IMR-90 (cell line): Measurements from ENCODE around the gene MAB21L4. TPM values are rescaled to one million over a fixed set of nuclear protein-coding genes. Genes with fewer than 3 reads are reported as not detected.
A peak's percentile ranks its signal among the peaks of the same experiment; 100 is the strongest.

Source experiments
- ATAC-seq: fragments of 200-7000 bp; cut with Tn5 transposase; 2 replicates; pipeline ENCODE4 v1.9.1; 2020; ENCODE audit warnings: low read depth, mild to moderate bottlenecking, moderate library complexity
- BruUV-seq: library from RNA; stranded (reverse); fragments of 400-500 nt; replicated peaks from 2 replicates; lab custom pipeline; 2021; lab: Mats Ljungman, UMichigan
- CTCF ChIA-PET: fragments of 300-600 bp; formaldehyde crosslinking; extraction: SDS; loops from one replicate; lab custom pipeline; 2021; ENCODE audit warnings: antibody characterized with exemption; lab: Yijun Ruan, JAX
- POLR2A ChIA-PET: fragments of 300-600 bp; sonication (Branson Sonifier 250); formaldehyde crosslinking; loops from one replicate; lab custom pipeline; 2022; ENCODE audit warnings: antibody characterized with exemption; ENCODE audit not compliant: unreplicated experiment; lab: Charles Lee
- DNase-seq: peaks from one replicate; pipeline ENCODE4 v3.0.0; 2013
- H2AFZ ChIP-seq: replicated peaks from 2 replicates; pipeline ENCODE3; 2013; ENCODE audit warnings: low read length, mild to moderate bottlenecking; ENCODE audit not compliant: poor library complexity
- H2AK5ac ChIP-seq: 2 replicates; pipeline ENCODE4 v1.6.1; 2013; ENCODE audit warnings: low read depth, low read length, inconsistent platforms
- H2AK9ac ChIP-seq: replicated peaks from 2 replicates; pipeline ENCODE3; 2013; ENCODE audit warnings: mild to moderate bottlenecking, low read depth, low read length, moderate library complexity; ENCODE audit not compliant: poor library complexity
- H2BK120ac ChIP-seq: 2 replicates; pipeline ENCODE4 v1.6.1; 2013; ENCODE audit warnings: low read depth, low read length, inconsistent platforms
- H2BK15ac ChIP-seq: 3 replicates; pipeline ENCODE4 v1.6.1; 2013; ENCODE audit warnings: low read depth, low read length, inconsistent platforms
- H2BK20ac ChIP-seq: 2 replicates; pipeline ENCODE4 v1.6.1; 2013; ENCODE audit warnings: low read depth, mild to moderate bottlenecking, inconsistent platforms, low read length, moderate library complexity
- H2BK5ac ChIP-seq: 2 replicates; pipeline ENCODE4 v1.6.1; 2013; ENCODE audit warnings: mild to moderate bottlenecking, low read depth, low read length, inconsistent platforms; ENCODE audit not compliant: poor library complexity, severe bottlenecking
- H3K14ac ChIP-seq: replicated peaks from 2 replicates; pipeline ENCODE4 v1.6.1; 2013; ENCODE audit warnings: low read depth, low read length, inconsistent platforms
- H3K18ac ChIP-seq: 2 replicates; pipeline ENCODE4 v1.6.1; 2013; ENCODE audit warnings: low read depth, low read length, control low read depth
- H3K23ac ChIP-seq: 2 replicates; pipeline ENCODE4 v1.6.1; 2013; ENCODE audit warnings: low read depth, low read length, inconsistent platforms
- H3K27ac ChIP-seq: 2 replicates; pipeline ENCODE4 v1.5.1; 2013; ENCODE audit warnings: mild to moderate bottlenecking, control low read depth, low read length; ENCODE audit not compliant: insufficient read depth
- H3K27me3 ChIP-seq: 2 replicates; pipeline ENCODE4 v1.6.1; 2013; ENCODE audit warnings: low read length; ENCODE audit not compliant: control insufficient read depth, insufficient read depth
- H3K36me3 ChIP-seq: 2 replicates; pipeline ENCODE4 v1.6.1; 2013; ENCODE audit warnings: low read length, mixed read lengths; ENCODE audit not compliant: control insufficient read depth, insufficient read depth
- H3K4ac ChIP-seq: 2 replicates; pipeline ENCODE4 v1.6.1; 2013; ENCODE audit warnings: low read depth, low read length, inconsistent platforms
- H3K4me1 ChIP-seq: 2 replicates; pipeline ENCODE4 v1.6.1; 2013; ENCODE audit warnings: low read length, mixed read lengths; ENCODE audit not compliant: control insufficient read depth, insufficient read depth
- H3K4me2 ChIP-seq: 2 replicates; pipeline ENCODE4 v1.6.1; 2013; ENCODE audit warnings: low read depth, mild to moderate bottlenecking, control low read depth, low read length, moderate library complexity
- H3K4me3 ChIP-seq: 2 replicates; pipeline ENCODE4 v1.5.1; 2013; ENCODE audit warnings: low read depth, mild to moderate bottlenecking, control low read depth, low read length, moderate library complexity; ENCODE audit not compliant: insufficient read depth
- H3K56ac ChIP-seq: 2 replicates; pipeline ENCODE4 v1.6.1; 2013; ENCODE audit warnings: low read length, inconsistent platforms; ENCODE audit not compliant: insufficient read depth; ENCODE audit errors: extremely low read depth
- H3K79me1 ChIP-seq, 2 experiments: 2 replicates each; pipeline ENCODE4 v1.6.1; 2013; ENCODE audit warnings: low read length in 2 of 2, inconsistent platforms in 1 of 2, low read depth in 1 of 2
- H3K9ac ChIP-seq: 2 replicates; pipeline ENCODE4 v1.6.1; 2013; ENCODE audit warnings: low read depth, low read length, control low read depth
- H3K9me1 ChIP-seq: 2 replicates; pipeline ENCODE4 v1.6.1; 2013; ENCODE audit warnings: low read length, inconsistent platforms; ENCODE audit not compliant: insufficient read depth
- H3K9me3 ChIP-seq: 2 replicates; pipeline ENCODE4 v1.6.1; 2013; ENCODE audit warnings: low read length; ENCODE audit not compliant: control insufficient read depth, insufficient read depth
- H4K20me1 ChIP-seq: 2 replicates; pipeline ENCODE4 v1.6.1; 2013; ENCODE audit warnings: low read length, inconsistent platforms; ENCODE audit not compliant: insufficient read depth
- H4K5ac ChIP-seq: 2 replicates; pipeline ENCODE4 v1.6.1; 2013; ENCODE audit warnings: mild to moderate bottlenecking, low read depth, low read length, control low read depth
- H4K8ac ChIP-seq, 2 experiments: 2 replicates each; pipeline ENCODE4 v1.6.1; 2013; ENCODE audit warnings: low read depth in 2 of 2, low read length in 2 of 2, control low read depth in 1 of 2, inconsistent platforms in 1 of 2
- H4K91ac ChIP-seq: 2 replicates; pipeline ENCODE4 v1.6.1; 2013; ENCODE audit warnings: low read depth, low read length, inconsistent platforms; ENCODE audit not compliant: insufficient read depth
- CEBPB ChIP-seq: IDR thresholded peaks from 2 replicates; pipeline ENCODE4 v1.6.1; 2012; ENCODE audit warnings: low read depth, low read length, improper control_type of control experiment
- CHD1 ChIP-seq: IDR thresholded peaks from 2 replicates; pipeline ENCODE4 v1.6.1; 2012; ENCODE audit warnings: low read depth, low read length, improper control_type of control experiment
- CTCF ChIP-seq: conservative IDR thresholded peaks from 2 replicates; pipeline ENCODE4 v1.5.1; 2012; ENCODE audit warnings: mild to moderate bottlenecking, low read depth, low read length, improper control_type of control experiment
- MAZ ChIP-seq: IDR thresholded peaks from 2 replicates; pipeline ENCODE4 v1.6.1; 2012; ENCODE audit warnings: low read depth, mild to moderate bottlenecking, low read length, improper control_type of control experiment, moderate library complexity, borderline replicate concordance
- MXI1 ChIP-seq: IDR thresholded peaks from 2 replicates; pipeline ENCODE4 v1.6.1; 2012; ENCODE audit warnings: low read depth, mild to moderate bottlenecking, low read length, moderate library complexity, borderline replicate concordance
- NFE2L2 ChIP-seq: fragments of 150-350 bp; IDR thresholded peaks from 2 replicates; pipeline ENCODE4 v1.6.1; 2016; ENCODE audit warnings: low read depth, mild to moderate bottlenecking, low read length
- POLR2A ChIP-seq: IDR thresholded peaks from 2 replicates; pipeline ENCODE4 v1.6.1; 2012; ENCODE audit warnings: mild to moderate bottlenecking, low read depth, low read length
- RAD21 ChIP-seq: IDR thresholded peaks from 2 replicates; pipeline ENCODE4 v1.6.1; 2012; ENCODE audit warnings: low read length, improper control_type of control experiment
- RFX5 ChIP-seq: IDR thresholded peaks from 2 replicates; pipeline ENCODE4 v1.8.0; 2012; ENCODE audit warnings: low read depth, mild to moderate bottlenecking, low read length, moderate library complexity
- SMC3 ChIP-seq: fragments of 150-350 bp; IDR thresholded peaks from 2 replicates; pipeline ENCODE4 v1.6.1; 2016; ENCODE audit warnings: low read depth, mild to moderate bottlenecking, antibody characterized with exemption, low read length, moderate library complexity
- WGBS, 2 experiments: methylation state at CpG; one replicate each; pipeline versions ENCODE4 v1.1.5 to v1.1.7; 2013; ENCODE audit warnings: missing lambda C conversion rate in 2 of 2; ENCODE audit not compliant: insufficient read length in 1 of 2; ENCODE audit errors: extremely low coverage in 2 of 2; 5-methylcytosine and 5-hydroxymethylcytosine counted together
- dilution Hi-C: fragments of 300-500 bp; cut with HindIII; formaldehyde crosslinking; loops from one replicate; pipeline ENCODE4 v1.14.3; 2018; ENCODE audit warnings: low sequenced_read_pairs; ENCODE audit not compliant: unreplicated experiment
- in situ Hi-C: fragments of 300-500 bp; cut with MboI; formaldehyde crosslinking; loops from 3 replicates; pipeline ENCODE4 v1.14.3; 2019; ENCODE audit warnings: low sequenced_read_pairs, inconsistent platforms, mixed read lengths
- intact Hi-C: fragments of 100-400 bp; cut with micrococcal nuclease; formaldehyde crosslinking; loops from 2 replicates; pipeline ENCODE4 v1.10.0; 2022
- polyA plus RNA-seq, 3 experiments: library from polyadenylated mRNA; depleted of rRNA; stranded (reverse); fragments of >200 nt; gene quantifications; 2 replicates each; pipeline ENCODE4 v1.2.3, GENCODE V29; 2012; ENCODE audit warnings: low replicate concordance in 1 of 3
- total RNA-seq: library from RNA; depleted of rRNA; stranded (reverse); fragments of >200 nt; gene quantifications from 2 replicates; pipeline ENCODE4 v1.2.3, GENCODE V29; 2012
- TF ChIP-seq, protein P1 (sequence below): fragments of 150-350 bp; IDR thresholded peaks from 2 replicates; pipeline ENCODE4 v1.6.1; 2017; ENCODE audit warnings: mild to moderate bottlenecking, antibody characterized with exemption, low read length, low read depth
- TF ChIP-seq, protein P2 (sequence below): fragments of 150-350 bp; IDR thresholded peaks from 2 replicates; pipeline ENCODE4 v1.6.1; 2016; ENCODE audit warnings: low read depth, mild to moderate bottlenecking, low read length, moderate library complexity, borderline replicate concordance

Gene MAB21L4
- total and polyA plus RNA-seq, 2 of the 4 experiments (the other 2 are of a cell fraction): not detected

DNA sequence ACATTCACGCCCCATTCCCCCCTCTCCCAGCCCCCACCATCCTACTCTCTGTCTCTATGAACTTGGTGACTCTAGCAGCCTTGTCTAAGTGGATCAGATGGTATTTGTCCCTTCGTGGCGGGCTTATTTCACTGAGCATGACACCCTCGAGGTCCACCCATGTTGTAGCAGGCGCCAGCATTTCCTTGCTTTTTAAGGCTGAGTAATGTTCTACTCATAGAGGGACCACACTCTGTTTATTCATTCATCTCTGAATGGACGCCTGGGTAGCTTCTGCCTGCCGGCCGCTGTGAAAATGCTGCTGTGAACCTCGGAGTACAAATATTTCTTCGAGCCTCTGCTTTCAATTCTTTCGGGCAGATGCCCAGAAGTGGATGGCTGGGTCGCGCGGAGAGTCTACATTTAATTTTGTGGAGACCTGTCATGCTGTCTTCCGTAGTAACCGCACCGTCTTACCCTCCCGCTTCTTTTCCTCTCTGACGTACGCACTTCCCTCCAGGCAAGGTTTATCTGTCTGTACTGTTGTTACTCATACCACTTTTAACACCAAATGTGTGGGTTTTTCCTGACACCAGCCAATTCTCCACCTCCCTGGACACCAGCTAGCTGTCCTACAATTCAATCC is 15.8 kb upstream of the MAB21L4 start:
- Histone ChIP-seq H2BK20ac (peak overlapping the region; percentile 80), H3K23ac (no peak overlapping the region), H2BK120ac (peak overlapping the region; percentile 85), H2AK5ac (0 out of 2 replicates have a peak overlapping the region, but pooled peaks have one; percentile 18), H2AFZ (no peak overlapping the region), H3K79me1 (no peaks in the 10 kb centered on the region), H3K9me3 (no peaks in the 10 kb centered on the region), H3K9ac (no peak overlapping the region), H4K8ac (no peak overlapping the region), H2AK9ac (no peak overlapping the region), H3K36me3 (no peaks in the 10 kb centered on the region), H3K4me3 (no peak overlapping the region), H3K27me3 (peaks cover 2% of the 10 kb centered on the region; the same call in 1 of the 2 replicates), H3K18ac (no peak overlapping the region), H4K20me1 (no peaks in the 10 kb centered on the region), H3K27ac (no peak overlapping the region), H4K91ac (no peak overlapping the region), H3K14ac (no peak overlapping the region), H3K4me2 (no peak overlapping the region), H4K5ac (no peak overlapping the region), H3K4ac (peak overlapping the region; percentile 84), H2BK15ac (0 out of 3 replicates have a peak overlapping the region, but pooled peaks have one; percentile 25), H2BK5ac (no peak overlapping the region), H3K4me1 (peaks cover 29% of the 10 kb centered on the region), H3K56ac (no peak overlapping the region), H3K9me1 (peaks cover under 1% of the 10 kb centered on the region; the same call in 1 of the 2 replicates)
- CTCF ChIA-PET: no interaction called here
- ATAC-seq (no peak), DNase-seq (peak; percentile 46)
- intact Hi-C loops (loop anchor here (5.0 kb wide), 4 partner anchors 151 to 306 kb away; partner anchors contain the start of gene PPP1R7), in situ Hi-C loops (no loop called here), dilution Hi-C loops (no loop called here)
- 68% methylated on average over 7 of the region's 20 CpGs; no CpG with 5 or more reads in 1 of the 2 experiments for WGBS, 2 experiments
- no TSS peak for BruUV-seq
- TF ChIP-seq MXI1 (no peak), POLR2A (no peak), CTCF (no peak), CHD1 (no peak), NFE2L2 (no peak), MAZ (no peak), CEBPB (no peak), RAD21 (no peak), RFX5 (no peak), SMC3 (no peak)
- TF ChIP-seq, protein P1, sequence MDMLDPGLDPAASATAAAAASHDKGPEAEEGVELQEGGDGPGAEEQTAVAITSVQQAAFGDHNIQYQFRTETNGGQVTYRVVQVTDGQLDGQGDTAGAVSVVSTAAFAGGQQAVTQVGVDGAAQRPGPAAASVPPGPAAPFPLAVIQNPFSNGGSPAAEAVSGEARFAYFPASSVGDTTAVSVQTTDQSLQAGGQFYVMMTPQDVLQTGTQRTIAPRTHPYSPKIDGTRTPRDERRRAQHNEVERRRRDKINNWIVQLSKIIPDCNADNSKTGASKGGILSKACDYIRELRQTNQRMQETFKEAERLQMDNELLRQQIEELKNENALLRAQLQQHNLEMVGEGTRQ: no peak
- TF ChIP-seq, protein P2, sequence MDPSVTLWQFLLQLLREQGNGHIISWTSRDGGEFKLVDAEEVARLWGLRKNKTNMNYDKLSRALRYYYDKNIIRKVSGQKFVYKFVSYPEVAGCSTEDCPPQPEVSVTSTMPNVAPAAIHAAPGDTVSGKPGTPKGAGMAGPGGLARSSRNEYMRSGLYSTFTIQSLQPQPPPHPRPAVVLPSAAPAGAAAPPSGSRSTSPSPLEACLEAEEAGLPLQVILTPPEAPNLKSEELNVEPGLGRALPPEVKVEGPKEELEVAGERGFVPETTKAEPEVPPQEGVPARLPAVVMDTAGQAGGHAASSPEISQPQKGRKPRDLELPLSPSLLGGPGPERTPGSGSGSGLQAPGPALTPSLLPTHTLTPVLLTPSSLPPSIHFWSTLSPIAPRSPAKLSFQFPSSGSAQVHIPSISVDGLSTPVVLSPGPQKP: no peak
- POLR2A ChIA-PET: no interaction called here
